NOMO-1 treated with dmso at 0.1 percent for 144 hours (cell line): ENCODE measurements around the gene CLEC18C.
"Not testable (repeated sequence)": the region's sequence is repeated elsewhere in the genome, so short reads cannot be mapped to it uniquely, and the experiment has no call there.

Experiments
- DNase-seq: peaks from one replicate; lab custom pipeline; 2025; ENCODE audit not compliant: unreplicated experiment; lab: John Stamatoyannopoulos, UW

CLEC18C gene

DNA sequence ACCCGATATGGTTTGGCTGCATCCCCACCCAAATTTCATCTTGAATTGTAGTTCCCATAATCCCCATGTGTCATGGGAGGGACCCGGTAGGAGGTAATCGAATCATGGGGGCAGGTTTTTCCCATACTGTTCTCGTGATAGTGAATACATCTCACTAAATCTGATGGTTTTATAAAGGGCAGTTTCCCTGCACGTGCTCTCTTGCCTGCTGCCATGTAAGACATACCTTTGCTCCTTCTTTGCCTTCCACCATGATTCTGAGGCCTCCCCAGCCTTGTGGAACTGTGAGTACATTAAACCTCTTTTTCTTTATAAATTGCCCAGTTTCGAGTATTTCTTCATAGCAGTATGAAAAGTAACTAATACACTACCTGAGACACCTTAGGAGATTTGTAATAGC, 32.8 kb downstream of the CLEC18C start:
- not testable (repeated sequence) for DNase-seq

DNA sequence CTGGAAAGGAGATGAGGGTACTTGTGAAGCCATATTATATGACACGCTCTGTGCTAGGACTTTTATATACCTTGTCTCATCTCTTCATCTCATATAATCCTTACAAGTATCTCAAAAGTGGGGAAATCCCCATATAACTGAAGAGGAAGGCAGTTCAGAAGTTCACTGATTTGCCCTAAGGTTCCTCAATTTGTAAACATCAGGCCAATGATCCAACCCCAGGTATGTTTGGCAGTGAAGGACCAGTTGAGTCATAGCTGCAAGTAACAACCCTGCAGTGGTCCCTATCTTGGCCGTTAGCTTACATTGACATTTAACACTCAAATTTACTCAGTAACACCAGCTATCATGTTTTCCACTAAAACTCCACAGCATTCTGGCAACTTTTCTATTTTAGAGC, 45.0 kb downstream of the CLEC18C start:
- not testable (repeated sequence) for DNase-seq

DNA sequence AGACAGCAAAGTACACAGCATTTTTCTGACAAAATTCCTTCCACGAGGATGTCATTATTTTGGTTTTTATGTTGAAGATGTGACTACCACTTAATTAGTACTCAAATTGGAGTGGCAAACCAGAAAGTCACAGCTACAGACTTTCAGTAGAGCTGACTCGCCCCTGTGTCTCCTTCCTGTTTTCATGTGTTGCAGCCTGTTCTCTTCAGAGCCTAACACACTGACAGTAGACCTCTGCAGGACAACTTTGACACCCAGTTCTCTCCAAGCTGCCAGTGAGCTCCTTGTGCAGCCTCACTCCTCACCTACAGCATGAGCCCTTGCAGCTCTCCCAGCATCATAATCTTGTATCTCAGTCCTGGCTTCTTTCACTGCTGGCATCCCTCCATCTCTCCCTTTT, 49.0 kb downstream of the CLEC18C start:
- DNase-seq, result not testable (repeated sequence)

DNA sequence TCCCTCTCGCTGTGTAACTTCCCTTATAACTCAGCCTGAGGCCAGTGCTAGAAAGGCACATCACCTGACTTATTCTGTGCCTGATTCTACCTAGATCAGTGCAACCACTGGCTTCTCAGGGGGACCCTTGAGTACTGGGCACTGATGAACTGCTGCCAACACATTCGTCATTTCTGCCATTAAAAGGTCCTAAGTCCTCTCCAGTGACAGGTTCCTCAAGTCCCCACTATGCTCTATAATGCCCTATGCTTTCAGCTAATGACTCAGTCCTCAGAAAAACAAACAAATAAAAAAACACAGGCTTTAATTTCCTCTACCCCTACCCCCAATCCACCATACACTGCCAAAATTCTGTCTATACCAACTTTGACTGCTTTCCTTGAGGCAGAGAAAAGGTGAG, 49.6 kb downstream of the CLEC18C start:
- DNase-seq, result not testable (repeated sequence)

DNA sequence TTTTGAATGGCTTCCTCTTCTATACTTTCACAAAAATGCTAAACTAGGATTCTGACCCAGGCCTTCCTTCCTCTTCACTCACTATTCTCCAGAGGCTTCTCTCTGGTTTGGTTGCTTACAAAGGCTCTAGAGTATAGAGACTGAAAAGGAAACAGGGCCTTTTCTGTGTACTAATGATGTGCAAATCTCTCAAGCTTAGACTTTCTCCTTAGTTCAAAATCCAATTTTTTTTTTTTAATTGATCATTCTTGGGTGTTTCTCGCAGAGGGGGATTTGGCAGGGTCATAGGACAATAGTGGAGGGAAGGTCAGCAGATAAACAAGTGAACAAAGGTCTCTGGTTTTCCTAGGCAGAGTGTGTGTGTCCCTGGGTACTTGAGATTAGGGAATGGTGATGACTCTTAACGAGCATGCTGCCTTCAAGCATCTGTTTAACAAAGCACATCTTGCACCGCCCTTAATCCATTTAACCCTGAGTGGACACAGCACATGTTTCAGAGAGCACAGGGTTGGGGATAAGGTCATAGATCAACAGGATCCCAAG, 50.5 kb downstream of the CLEC18C start:
- not testable (repeated sequence) for DNase-seq

DNA sequence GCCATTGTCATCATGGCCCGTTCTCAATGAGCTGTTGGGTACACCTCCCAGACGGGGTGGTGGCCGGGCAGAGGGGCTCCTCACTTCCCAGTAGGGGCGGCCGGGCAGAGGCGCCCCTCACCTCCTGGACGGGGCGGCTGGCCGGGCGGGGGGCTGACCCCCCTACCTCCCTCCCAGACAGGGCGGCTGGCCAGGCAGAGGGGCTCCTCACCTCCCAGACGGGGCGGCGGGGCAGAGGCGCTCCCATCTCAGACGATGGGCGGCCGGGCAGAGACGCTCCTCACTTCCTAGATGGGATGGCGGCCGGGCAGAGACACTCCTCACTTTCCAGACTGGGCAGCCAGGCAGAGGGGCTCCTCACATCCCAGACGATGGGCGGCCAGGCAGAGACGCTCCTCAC, 51.1 kb downstream of the CLEC18C start:
- DNase-seq, result not testable (repeated sequence)

DNA sequence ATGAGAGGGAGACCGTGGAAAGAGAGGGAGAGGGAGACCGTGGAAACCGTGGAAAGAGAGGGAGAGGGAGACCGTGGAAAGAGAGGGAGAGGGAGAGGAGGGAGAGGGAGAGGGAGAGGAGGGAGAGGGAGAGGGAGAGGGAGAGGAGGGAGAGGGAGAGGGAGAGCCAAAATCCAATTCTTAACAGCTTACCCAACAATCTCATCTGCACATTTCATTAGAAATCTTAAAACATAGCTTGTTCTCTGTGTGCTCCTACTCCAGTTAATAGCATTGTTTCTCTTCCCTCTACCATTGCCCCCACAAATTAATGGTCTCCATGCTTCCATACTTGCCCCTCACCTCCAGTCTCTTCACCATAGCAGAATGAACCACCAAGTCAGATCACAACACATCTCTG, 51.8 kb downstream of the CLEC18C start:
- DNase-seq, result not testable (repeated sequence)

DNA sequence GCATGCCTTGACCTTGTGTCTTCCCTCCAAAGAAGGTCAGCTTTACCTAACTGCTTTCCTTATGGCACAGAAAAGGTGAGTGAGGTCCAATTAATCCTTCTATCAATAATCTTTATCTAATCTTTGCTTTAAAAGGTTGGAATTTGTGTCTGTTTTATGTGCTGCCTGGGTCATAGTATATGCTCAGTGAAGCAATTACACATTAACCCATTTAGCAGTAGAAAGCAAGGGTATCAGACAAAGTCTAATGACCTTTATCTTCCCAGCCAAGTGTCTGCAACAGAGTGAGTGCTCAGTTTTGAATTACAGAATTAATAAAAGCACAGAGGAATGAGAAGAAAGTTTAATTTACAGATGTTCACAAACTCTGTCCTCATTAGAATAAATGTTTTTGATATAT, 52.4 kb downstream of the CLEC18C start:
- DNase-seq, result not testable (repeated sequence)

DNA sequence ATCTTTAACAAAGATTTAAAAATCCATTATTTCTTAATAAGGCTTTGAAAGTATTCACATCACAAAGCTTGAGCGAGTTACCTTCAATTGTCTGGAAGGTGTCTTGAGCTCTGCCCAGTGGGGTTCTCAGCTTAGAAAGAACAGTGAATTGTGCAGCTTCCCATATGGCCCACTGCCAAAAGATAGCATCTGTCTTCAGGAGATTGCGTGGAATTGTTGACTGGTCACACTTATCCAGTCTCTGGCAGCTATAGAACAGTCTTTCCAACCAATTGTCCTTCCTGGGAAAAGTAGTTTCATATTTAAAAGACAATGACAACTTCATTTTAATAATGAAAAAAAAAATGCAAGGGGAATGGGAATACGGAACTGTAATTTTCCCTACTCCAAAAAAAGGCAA, 58.2 kb downstream of the CLEC18C start:
- not testable (repeated sequence) for DNase-seq
